HG03025 (cell line): Measurements from ENCODE around the gene DIS3L2.
"Not testable (repeated sequence)": the region's sequence is repeated elsewhere in the genome, so short reads cannot be mapped to it uniquely, and the experiment has no call there.

ENCODE experiments used
- ATAC-seq: cut with Tn5 transposase; IDR thresholded peaks from one replicate; pipeline ENCODE4 v1.9.1; 2021; ENCODE audit warnings: mild to moderate bottlenecking, moderate library complexity; ENCODE audit not compliant: unreplicated experiment, low FRiP score

Gene DIS3L2

DNA sequence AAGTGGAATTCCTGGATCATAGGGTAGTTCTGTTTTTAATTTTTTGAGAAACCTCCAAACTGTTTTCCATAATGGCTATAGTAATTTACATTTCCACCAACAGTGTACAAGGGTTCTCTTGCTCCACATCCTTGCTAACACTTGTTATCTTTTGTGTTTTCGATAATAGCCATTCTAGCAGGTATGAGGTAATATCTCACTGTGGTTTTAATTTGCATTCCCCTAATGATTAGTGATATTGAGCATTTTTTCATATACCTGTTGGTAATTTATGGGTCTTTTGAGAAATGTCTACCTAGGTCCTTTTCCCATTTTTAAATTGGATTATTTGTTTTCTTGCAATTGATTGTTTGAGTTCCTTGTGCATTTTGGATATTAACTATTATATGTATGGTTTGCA, 39.6 kb downstream of the DIS3L2 start:
- ATAC-seq = no peak

DNA sequence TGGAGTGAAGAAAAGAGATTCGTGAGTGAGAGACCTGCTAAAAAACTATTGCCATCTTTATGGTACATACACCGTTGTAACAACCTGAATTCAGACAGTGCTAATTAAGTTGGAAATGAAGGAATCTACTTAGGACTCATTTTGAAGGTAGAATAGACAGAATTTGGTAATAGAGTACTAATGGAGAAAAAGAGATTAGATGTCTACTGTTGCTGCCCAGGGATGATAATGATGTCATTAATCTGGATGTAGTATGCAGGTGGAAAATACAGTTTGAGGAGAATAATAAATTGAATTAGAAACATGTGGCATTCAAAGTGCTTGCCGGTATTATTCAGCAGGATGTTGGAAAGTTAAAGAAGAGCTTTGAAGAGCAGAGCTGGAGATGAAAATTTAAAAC, 44.7 kb downstream of the DIS3L2 start:
- no peak for ATAC-seq

DNA sequence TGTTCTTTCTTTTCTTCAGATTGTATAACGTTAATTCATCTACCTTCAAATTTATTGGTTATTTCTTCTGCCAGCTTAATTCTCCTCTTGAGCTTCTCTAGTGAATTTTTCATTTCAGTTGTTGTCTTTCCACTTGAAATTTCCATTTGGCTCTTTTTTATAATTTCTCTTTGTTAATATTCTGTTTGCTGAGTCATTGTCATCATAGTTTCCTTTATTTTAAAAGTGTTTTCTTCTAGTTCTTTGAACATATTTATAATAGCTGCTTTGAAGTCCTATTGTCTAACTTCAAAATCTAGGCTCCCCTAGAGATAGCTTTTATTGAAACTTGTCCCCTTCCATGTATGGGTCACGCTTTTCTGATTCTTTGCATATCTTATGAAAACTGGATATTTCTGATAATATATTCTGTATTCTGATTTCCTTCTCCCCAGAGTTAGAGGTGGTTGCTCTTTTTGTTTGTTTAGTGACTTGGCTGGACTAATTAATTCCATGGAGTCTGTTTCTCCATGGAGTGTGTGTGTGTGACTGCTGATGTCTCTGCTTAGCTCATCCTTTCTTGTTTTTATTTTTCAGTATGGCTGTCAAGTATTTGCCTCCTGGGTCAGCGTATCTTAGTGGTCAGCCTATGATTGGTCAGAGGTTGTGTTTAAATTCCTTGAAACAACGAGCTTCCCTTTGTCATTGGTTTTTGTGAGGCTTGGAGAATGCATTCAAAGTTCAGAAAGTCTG, 47.6 kb downstream of the DIS3L2 start:
- ATAC-seq = no peak

DNA sequence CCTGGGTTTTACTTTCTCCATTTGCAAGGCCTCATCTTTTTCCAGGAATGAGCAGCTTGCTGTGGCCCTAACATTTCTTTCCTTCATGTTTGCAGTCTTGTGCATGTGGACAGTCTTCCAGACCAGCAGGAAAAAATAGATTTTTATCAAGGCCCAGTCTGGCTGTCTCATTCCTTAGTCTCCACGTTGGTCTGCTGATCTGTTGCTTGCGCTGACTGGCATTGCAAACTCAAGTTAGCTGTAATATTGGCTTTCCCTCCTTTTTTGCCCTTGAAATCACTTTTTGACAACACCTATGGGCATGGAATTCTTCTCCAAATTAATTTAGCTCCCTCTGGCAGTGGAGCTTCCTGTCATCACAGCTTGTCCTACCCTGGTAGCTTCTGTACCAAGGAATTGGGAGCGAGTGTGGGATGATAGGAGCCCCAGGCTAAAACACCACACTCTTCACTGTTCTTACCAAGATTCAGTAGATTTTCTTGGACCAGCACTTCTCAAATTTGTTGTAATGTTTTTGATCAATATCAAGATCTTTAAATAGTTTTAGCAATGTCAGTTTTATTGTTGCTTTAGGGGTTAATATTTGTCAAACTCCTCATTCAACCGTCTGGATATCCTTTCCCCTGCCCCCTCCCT, 48.2 kb downstream of the DIS3L2 start:
- no peak for ATAC-seq

- no peak for ATAC-seq
Measured at GRCh38 chr2:232013701-232014353, 52.3 kb downstream of the DIS3L2 start.

DNA sequence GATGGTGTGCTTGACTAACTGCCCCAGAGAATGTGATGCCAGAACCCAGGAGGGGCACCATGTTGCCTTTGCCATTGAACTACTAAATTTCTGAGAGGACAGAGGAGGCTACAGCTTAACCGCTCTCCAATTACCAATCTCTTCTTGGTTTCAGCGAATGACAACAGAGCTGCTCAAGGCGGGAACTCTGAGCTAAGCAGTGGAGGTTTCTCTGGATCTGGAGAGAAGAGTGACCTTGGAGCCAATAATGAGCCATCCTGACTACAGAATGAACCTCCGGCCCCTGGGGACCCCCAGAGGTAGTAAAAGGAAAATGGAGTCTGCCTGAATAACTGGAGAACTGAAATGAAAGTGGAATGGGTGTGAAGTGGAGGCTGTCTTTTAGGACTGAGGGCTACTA, 53.2 kb downstream of the DIS3L2 start:
- ATAC-seq = no peak

GRCh38 chr2:232018181-232018580, 56.7 kb downstream of the DIS3L2 start:
- no peak for ATAC-seq

- no peak for ATAC-seq
Measured at GRCh38 chr2:232022718-232023117, 61.2 kb downstream of the DIS3L2 start.

GRCh38 chr2:232023426-232023825, 61.9 kb downstream of the DIS3L2 start:
- ATAC-seq = no peak

GRCh38 chr2:232024457-232024856, 62.9 kb downstream of the DIS3L2 start:
- ATAC-seq = no peak

GRCh38 chr2:232026910-232027309, 65.4 kb downstream of the DIS3L2 start:
- ATAC-seq = peak; percentile 94

DNA sequence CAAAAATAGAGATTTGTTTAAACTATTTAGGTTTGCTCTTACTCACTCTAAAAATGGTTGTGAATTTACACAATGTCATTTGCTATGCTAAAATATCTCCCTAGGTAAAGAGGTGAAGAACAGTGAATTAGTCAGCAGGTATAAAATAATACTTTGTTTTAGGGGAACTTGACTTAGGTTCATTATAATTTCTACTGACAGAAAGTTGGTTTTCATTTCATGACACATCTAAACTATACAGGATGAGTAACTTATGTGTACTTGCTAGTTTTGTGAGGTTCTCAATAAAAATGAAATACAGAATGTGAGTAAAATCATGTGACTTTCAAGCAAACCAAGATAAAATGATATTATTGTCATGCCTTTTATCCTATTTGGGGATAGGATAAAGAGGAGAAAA, 66.0 kb downstream of the DIS3L2 start:
- no peak for ATAC-seq

DNA sequence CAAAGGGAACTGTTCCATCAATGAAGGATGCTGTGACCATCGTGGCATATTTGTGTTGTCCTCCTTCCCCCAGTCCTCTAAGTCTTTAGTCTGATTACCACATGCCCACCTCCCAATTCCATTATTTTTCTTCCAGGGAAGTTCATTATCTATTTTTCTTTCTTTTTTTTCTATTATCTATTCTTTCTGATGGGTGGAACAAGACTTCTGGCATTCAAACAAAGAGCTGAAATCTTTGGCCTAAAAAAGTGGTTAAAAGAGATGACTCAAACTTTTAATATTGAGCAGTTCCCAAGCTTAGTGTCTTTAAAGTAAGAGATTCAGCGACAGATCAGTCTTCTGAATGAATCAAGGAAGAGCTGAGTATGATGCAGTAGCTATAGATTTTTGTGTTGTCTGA, 66.6 kb downstream of the DIS3L2 start:
- ATAC-seq = no peak

DNA sequence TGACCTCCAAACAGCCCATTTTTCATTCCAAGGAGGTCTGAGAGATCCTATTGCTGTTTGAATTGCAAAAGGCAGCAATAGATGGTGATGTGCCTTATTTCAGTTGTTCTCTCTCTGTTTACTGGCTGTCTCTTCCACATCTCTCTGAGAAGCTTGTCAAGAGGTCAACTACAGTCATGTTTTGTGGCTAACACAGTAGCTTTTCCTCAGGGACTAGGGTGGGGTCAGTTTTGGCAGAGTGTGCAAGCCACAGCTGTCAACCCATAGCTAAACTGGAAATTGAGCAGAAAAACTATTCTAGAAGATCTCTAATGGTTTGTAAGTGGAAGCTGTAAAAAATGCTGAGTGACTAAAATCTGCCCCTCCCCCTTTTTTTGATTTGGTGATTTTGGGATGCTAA, 67.1 kb downstream of the DIS3L2 start:
- ATAC-seq = no peak

DNA sequence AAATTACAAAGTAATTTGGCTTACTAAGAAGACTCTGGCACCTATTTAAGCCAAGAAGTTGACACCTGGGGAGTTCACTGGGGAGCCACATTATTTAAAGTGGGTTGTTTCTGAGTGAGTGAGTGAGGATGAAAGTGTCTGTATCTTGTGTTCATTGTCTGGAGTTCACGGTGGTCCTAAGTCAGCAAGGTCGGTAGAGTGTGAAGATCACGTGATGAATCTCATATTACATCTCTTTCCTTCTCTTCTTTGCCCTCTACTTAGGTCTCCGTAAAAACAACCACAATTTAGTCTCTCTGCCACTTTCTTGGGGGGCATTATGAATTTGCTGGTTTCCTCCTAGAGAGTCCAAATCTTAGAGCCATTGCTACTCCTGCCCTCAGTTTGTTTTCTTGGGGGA, 67.8 kb downstream of the DIS3L2 start:
- no peak for ATAC-seq

GRCh38 chr2:232030229-232030628, 68.7 kb downstream of the DIS3L2 start:
- ATAC-seq = no peak

DNA sequence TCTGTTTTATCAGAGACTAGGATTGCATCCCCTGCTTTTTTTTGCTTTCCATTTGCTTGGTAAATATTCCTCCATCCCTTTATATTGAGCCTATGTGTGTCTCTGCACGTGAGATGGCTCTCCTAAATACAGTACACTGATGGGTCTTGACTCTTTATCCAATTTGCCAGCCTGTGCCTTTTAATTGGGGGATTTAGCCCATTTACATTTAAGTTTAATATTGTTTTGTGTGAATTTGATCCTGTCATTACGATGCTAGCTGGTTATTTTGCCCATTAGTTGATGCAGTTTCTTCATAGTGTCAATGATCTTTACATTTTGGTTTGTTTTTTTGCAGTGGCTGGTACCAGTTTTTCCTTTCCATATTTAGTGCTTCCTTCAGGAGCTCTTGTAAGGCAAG, 73.8 kb downstream of the DIS3L2 start:
- ATAC-seq = not testable (repeated sequence)

- not testable (repeated sequence) for ATAC-seq
Measured at GRCh38 chr2:232036876-232037275, 75.4 kb downstream of the DIS3L2 start.

DNA sequence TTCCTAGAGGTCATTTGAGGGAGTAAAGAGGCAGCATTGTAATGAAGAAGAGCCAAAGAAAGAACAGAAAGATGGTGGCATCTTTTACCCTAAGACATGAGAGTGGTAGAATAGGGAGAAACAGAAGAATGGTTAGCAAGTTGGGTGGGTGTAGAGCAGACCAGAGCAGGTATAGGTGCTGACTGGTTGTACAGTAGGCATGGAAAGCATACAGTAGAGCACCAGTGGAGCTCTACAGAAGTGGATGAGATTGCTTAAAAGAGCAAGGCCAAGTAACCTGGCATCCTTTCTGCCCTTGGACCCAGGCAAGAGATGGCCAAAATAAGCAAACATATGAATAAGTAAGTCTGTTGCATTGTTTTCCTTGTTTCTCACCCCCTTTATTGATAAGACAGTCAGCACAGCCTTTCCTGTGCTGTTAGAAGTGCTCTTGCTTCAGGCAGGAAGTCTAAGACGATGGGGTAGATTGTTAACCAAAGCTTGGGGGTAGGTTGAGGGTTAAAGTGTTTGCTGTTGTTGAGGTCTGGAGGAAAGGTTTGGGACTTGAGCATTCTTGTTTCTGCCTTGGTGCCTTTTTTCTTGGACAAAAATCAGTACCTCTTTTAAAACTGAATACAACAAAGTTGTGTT, 76.9 kb downstream of the DIS3L2 start:
- no peak for ATAC-seq

DNA sequence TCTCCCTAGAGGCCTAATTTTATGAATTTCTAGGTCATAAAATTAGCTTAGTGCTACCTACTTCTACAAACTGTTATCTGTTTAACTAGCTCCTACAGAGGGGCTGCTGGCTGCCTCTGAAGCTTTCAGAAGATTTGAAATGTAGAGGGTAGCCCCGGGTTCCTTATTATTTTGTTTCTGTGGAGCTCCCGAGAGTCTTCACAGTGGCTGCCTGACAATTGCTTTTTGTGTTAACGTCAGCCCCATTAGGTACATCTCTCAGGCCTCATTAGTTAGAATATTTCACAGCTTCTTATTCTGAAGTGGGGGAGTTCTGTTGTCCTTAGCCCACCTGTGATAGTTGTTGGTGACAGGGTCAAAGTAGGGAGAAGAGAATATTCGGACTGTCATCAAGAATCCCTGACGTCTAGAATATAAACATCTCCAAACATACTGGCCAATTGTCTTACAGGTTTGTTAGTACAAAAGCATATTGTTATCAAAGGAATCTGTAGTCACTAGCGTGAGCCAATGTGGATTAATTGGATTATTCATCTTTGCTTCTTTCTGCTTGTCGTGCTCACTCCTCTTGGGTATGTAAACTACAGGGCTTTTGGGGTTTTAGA, 77.5 kb downstream of the DIS3L2 start:
- ATAC-seq = no peak
